Subcutaneous adipose tissue (tissue), 4 donors: ENCODE data around the gene CNTNAP2. TPM values are rescaled to one million over a fixed set of nuclear protein-coding genes. Genes with fewer than 3 reads are reported as not detected.

ENCODE experiments used
- CTCF ChIP-seq: fragments of 450-650 bp; IDR thresholded peaks from one replicate; pipeline ENCODE4 v1.5.1; 2016; ENCODE audit warnings: low read depth, mild to moderate bottlenecking, control low read depth, antibody characterized with exemption, moderate library complexity
- total RNA-seq, 4 donors: library from RNA; depleted of rRNA; stranded (reverse); fragments of >200 nt; gene quantifications; one replicate each; pipeline ENCODE4 v1.1.0, GENCODE V29; 2016

The CNTNAP2 gene
- total RNA-seq, 4 donors from 2014 or later: not detected

- no peak for TF ChIP-seq CTCF
These were observed 1541.9 kb downstream of the CNTNAP2 start for GRCh38 chr7:147658392-147658967.

GRCh38 chr7:147659036-147659995 is 1542.7 kb downstream of the CNTNAP2 start:
- no peak for TF ChIP-seq CTCF

GRCh38 chr7:147664541-147664940 is 1547.9 kb downstream of the CNTNAP2 start:
- TF ChIP-seq CTCF: no peak

GRCh38 chr7:147670759-147671158 is 1554.2 kb downstream of the CNTNAP2 start:
- no peak for TF ChIP-seq CTCF

GRCh38 chr7:147674705-147675104 is 1558.1 kb downstream of the CNTNAP2 start:
- TF ChIP-seq CTCF: no peak

GRCh38 chr7:147678943-147679342 is 1562.3 kb downstream of the CNTNAP2 start:
- TF ChIP-seq CTCF: no peak

- TF ChIP-seq CTCF: no peak
These were observed 1564.9 kb downstream of the CNTNAP2 start for GRCh38 chr7:147681530-147681929.
